ENCODE data around the gene C1QTNF1.
"Not testable (repeated sequence)": the region's sequence is repeated elsewhere in the genome, so short reads cannot be mapped to it uniquely, and the experiment has no call there.

The C1QTNF1 gene

DNA sequence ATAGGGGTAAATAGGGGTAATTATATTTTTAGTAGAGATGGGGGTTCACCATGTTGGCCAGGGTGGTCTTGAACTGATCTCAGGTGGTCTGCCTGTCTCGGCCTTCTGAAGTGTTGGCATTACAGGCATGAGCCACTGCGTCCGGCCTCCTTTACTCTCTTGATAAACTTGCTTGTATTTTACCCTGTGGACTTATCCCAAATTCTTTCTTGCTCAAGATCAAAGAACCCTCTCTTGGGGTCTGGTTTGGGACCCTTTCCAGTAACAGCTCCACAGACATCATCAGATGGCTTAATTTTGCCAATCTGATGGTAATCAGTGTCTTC is 5.6 kb upstream of the C1QTNF1 start:
- no peaks in the 10 kb centered on the region for H3K36me3 ChIP-seq (ENCODE audit: control insufficient read depth, insufficient read depth, low read length)
- no peak overlapping the region for H3K4me3 ChIP-seq (ENCODE audit: low read length)
- H3K4me1 ChIP-seq (ENCODE audit: control insufficient read depth, insufficient read depth, low read length): no peaks in the 10 kb centered on the region
- H3K27ac ChIP-seq (ENCODE audit: low read length): no peak overlapping the region
- H3K9me3 ChIP-seq (ENCODE audit: control insufficient read depth, insufficient read depth, low read length): no peaks in the 10 kb centered on the region; the same call in 1 of the 2 replicates
- DNase-seq (ENCODE audit: low read depth, low spot score): no peak
- H3K27me3 ChIP-seq (ENCODE audit: control insufficient read depth, insufficient read depth, low read length): peaks cover 15% of the 10 kb centered on the region; the same call in 1 of the 2 replicates
- WGBS (ENCODE audit: insufficient coverage, insufficient read length): no CpG with 5 or more reads among the region's 3 CpGs

DNA sequence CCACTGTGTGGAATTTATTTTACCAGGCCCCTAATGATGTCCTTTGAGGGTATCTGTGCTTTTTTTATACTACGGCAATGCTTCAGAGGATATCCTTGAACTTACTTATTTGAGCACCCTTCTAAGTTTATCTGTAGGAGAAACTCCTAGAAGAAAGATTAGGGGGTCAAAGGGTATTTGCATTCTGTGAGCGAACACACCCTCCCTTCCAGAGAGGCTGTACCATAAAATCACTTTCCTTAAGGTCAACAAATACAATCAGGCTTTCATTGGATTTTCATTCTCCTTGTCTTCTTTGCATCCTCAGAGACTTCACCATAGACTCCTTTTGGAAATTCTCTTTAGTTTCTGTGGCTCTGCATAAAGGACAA is 4.7 kb upstream of the C1QTNF1 start:
- no CpG with 5 or more reads among the region's 2 CpGs for WGBS (ENCODE audit: insufficient coverage, insufficient read length)
- H3K27ac ChIP-seq (ENCODE audit: low read length): no peak overlapping the region
- no peak for DNase-seq (ENCODE audit: low read depth, low spot score)
- H3K4me3 ChIP-seq (ENCODE audit: low read length): no peak overlapping the region
- no peaks in the 10 kb centered on the region; the same call in 1 of the 2 replicates for H3K9me3 ChIP-seq (ENCODE audit: control insufficient read depth, insufficient read depth, low read length)
- no peaks in the 10 kb centered on the region for H3K4me1 ChIP-seq (ENCODE audit: control insufficient read depth, insufficient read depth, low read length)
- peaks cover 23% of the 10 kb centered on the region for H3K27me3 ChIP-seq (ENCODE audit: control insufficient read depth, insufficient read depth, low read length)
- no peaks in the 10 kb centered on the region for H3K36me3 ChIP-seq (ENCODE audit: control insufficient read depth, insufficient read depth, low read length)

DNA sequence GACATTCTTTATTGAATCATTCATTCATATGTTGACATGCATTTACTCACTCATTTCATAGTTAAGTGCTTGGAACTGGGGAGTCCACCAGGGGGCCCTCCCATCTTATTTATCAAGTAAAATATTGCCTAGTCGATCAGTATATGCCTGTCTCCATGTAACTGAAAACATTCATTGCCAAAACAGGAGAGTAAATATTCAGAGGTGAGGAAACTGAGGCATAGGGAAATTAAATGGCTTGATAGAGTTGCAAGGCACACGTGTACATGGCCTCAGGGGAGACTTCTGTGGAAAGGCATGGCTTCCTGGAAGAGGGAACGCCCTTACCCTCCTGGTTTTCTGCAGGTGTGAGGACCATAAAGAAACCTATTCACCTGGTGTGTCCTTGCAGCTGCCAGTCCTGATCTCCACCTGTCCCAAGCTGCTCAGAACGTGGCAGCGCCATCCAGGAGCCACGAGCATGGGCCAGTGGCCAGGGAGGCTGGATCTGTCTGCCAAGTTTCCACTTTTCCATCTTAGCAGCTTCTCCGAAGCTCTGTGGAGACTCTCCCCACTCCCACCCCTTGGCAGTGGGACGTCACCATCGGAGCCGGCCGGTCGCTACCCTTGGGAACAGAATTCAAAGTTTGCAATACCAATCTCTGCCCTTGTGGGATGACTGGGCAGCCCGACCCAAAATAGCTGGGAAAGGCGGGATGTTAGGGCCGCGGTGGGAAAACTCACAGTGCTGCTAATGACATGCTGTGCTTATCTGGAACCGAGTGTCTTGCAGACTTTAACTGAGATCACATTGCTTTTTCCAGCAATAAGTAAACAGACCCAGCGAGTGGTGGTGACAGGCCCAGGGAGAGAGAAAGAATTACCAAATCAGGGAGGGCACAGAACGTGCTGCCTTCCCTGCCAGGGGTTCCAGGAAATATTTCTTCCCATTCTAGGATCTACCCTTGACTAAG is 4.1 kb upstream of the C1QTNF1 start:
- Histone ChIP-seq H3K4me3 (ENCODE audit: low read length) (no peak overlapping the region), H3K27me3 (ENCODE audit: control insufficient read depth, insufficient read depth, low read length) (peaks cover 27% of the 10 kb centered on the region)

DNA sequence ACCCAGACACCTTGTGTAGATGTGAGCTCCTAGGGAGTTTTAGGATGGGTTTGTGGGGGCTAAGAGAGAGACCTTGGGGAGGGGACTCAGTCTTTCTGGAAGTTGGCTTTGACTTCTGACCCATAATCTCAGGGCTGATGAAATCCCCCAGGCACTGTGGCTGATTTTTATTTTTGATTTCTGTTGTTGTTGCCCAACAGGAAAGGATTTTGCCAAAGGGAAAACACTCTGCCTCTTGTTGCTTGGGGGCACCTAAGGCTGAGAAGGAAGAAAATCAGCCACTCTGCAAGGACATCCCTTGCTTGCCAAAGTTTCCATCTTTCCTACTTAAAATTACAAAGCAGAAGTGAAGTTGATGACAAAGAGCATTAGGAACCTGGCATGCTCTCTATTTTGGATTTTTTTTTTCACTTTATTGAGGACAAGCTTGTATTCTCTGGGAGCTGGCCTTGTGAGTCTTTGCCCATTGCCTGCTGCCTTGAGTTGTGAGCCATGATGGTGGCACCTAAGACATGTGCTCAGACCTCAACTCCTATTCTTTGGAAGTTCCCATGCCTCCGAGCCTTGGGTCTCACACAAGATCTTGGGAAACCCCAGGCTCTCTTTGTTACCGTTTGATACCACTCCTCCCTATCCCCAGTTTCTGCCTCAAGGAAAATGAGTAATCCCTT is 3.2 kb upstream of the C1QTNF1 start:
- Histone ChIP-seq H3K4me1 (ENCODE audit: control insufficient read depth, insufficient read depth, low read length) (no peaks in the 10 kb centered on the region), H3K27me3 (ENCODE audit: control insufficient read depth, insufficient read depth, low read length) (peaks cover 32% of the 10 kb centered on the region), H3K9me3 (ENCODE audit: control insufficient read depth, insufficient read depth, low read length) (no peaks in the 10 kb centered on the region), H3K27ac (ENCODE audit: low read length) (no peak overlapping the region), H3K4me3 (ENCODE audit: low read length) (no peak overlapping the region), H3K36me3 (ENCODE audit: control insufficient read depth, insufficient read depth, low read length) (no peaks in the 10 kb centered on the region)
- WGBS (ENCODE audit: insufficient coverage, insufficient read length): no CpG with 5 or more reads among the region's 2 CpGs
- DNase-seq (ENCODE audit: low read depth, low spot score): no peak

More for the DNA sequence above, 4.1 kb upstream of the C1QTNF1 start:
- Histone ChIP-seq H3K4me1 (ENCODE audit: control insufficient read depth, insufficient read depth, low read length) (no peaks in the 10 kb centered on the region), H3K27ac (ENCODE audit: low read length) (no peak overlapping the region), H3K9me3 (ENCODE audit: control insufficient read depth, insufficient read depth, low read length) (no peaks in the 10 kb centered on the region; the same call in 1 of the 2 replicates), H3K36me3 (ENCODE audit: control insufficient read depth, insufficient read depth, low read length) (no peaks in the 10 kb centered on the region)
- WGBS (ENCODE audit: insufficient coverage, insufficient read length): no CpG with 5 or more reads among the region's 19 CpGs
- no peak for DNase-seq (ENCODE audit: low read depth, low spot score)

DNA sequence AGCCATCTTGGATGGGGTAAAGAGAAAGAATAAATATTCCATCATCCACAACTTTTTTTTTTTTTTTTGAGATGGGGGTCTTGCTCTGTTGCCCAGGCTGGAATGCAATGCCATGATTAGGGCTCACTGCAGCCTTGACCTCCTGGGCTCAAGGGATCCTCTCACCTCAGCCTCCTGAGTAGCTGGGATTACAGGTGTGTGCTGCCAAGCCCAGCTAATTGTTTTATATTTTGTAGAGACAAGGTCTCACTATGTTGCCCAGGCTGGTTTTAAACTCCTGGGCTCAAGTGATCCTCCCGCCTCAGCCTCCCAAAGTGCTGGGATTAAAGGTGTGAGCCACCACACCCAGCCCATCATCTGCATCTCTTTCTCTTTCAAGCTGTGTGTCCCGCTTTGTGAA is 2.0 kb upstream of the C1QTNF1 start:
- not testable (repeated sequence) for DNase-seq (ENCODE audit: low read depth, low spot score); H3K36me3 ChIP-seq (ENCODE audit: control insufficient read depth, insufficient read depth, low read length); H3K27ac ChIP-seq (ENCODE audit: low read length); H3K9me3 ChIP-seq (ENCODE audit: control insufficient read depth, insufficient read depth, low read length); H3K4me3 ChIP-seq (ENCODE audit: low read length); H3K4me1 ChIP-seq (ENCODE audit: control insufficient read depth, insufficient read depth, low read length)
- no CpG with 5 or more reads among the region's 2 CpGs for WGBS (ENCODE audit: insufficient coverage, insufficient read length)
- peaks cover 37% of the 10 kb centered on the region for H3K27me3 ChIP-seq (ENCODE audit: control insufficient read depth, insufficient read depth, low read length)

DNA sequence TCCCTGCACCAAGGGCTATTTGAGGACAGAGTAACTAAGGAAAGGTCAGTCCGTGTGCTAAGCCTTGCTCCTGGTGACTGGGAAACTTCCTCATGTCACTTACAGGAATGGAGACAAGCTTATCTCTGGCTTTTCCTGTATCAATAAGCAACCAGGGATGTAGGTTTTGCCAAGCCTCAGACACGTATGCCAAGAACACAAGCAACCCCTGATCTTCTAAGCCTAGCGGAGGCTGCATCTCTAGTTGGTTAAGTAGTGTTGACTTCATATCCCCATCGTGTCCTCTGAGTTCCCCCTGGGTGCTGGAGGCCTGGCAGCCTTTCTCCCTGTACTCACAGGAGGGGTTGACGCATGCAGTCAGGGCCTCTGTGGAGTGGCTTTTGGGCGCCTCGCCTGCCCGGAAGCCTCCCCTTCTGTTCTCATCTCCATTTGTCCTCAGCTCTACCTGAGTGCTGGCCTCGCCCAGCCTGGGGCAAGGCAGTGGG is 1.4 kb upstream of the C1QTNF1 start:
- no peak for DNase-seq (ENCODE audit: low read depth, low spot score)
- Histone ChIP-seq H3K27me3 (ENCODE audit: control insufficient read depth, insufficient read depth, low read length) (peaks cover 38% of the 10 kb centered on the region), H3K9me3 (ENCODE audit: control insufficient read depth, insufficient read depth, low read length) (no peaks in the 10 kb centered on the region), H3K4me3 (ENCODE audit: low read length) (no peak overlapping the region), H3K36me3 (ENCODE audit: control insufficient read depth, insufficient read depth, low read length) (no peaks in the 10 kb centered on the region), H3K27ac (ENCODE audit: low read length) (no peak overlapping the region), H3K4me1 (ENCODE audit: control insufficient read depth, insufficient read depth, low read length) (no peaks in the 10 kb centered on the region)
- WGBS (ENCODE audit: insufficient coverage, insufficient read length): no CpG with 5 or more reads among the region's 9 CpGs

DNA sequence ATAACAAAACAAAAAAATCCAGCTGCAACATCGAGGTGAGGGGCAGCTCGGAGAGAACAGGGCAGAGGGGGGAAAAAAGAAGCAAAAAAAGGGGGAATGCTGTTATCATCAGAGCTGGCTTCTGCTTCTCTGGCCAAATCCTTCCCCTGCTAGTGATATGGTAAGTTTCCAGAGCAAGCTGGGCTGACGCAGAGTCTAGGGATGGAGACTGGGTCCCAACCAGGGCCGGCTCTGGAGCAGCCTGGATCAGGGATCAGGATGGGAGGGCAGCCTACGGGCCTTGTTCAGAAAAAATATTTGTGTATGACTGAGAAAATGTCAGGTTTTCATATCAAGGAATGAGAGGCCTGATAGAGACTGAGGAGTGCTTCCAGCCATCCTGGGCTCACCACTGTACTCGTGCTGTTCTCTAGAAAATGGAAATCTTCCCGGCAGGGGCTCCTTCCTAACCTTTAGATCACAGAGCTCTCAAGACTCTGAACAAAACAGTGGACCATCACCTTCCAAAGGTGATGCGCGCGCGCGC is 726 bp upstream of the C1QTNF1 start:
- no peak for DNase-seq (ENCODE audit: low read depth, low spot score)

DNA sequence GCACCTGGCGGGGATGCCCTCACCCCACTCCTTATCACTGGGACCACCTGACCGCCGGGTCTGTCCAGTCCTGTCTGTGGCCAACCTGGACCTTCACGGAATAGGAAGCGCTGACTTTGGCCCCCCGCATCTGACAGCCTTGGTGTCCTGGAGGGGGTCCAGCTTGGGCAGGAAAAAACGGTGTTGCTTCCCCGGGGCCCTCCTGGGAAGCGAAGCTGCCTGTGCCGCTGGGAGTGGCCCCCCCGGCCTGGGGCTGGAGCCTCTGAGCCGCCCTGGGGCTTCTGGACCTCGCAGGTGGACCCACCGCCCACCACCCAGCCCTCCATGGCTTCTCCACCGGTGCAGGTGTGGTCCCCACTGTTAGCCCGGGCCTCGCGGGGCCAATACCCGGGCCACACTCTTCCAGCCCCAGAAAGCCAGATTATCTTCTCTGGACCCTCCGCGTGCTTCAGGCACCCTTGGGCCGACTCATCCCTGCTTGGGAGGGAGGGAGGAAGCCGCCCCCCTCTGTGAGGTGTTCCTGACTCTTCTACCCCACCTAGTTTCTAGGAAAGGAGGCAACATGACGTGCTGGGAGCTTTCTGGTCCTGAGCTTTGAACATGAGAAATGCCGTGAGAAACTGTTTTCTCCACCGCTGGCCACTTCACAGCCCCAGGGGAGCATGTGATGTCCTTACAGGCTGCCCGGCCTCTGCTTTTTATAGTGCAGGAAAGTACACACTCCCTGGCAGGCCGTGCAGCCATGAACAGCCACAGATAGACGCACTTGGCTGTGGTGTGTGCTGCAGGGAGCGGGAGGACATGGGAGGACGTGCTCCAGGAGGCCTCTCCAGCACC is 1.1 kb downstream of the C1QTNF1 start:
- H3K27me3 ChIP-seq (ENCODE audit: control insufficient read depth, insufficient read depth, low read length): peaks cover 38% of the 10 kb centered on the region
- no CpG with 5 or more reads among the region's 31 CpGs for WGBS (ENCODE audit: insufficient coverage, insufficient read length)
- H3K4me3 ChIP-seq (ENCODE audit: low read length): no peak overlapping the region; the same call in 1 of the 2 replicates

More for the DNA sequence above, 726 bp upstream of the C1QTNF1 start:
- Histone ChIP-seq H3K27me3 (ENCODE audit: control insufficient read depth, insufficient read depth, low read length) (peaks cover 38% of the 10 kb centered on the region), H3K27ac (ENCODE audit: low read length) (no peak overlapping the region), H3K9me3 (ENCODE audit: control insufficient read depth, insufficient read depth, low read length) (no peaks in the 10 kb centered on the region), H3K36me3 (ENCODE audit: control insufficient read depth, insufficient read depth, low read length) (no peaks in the 10 kb centered on the region), H3K4me3 (ENCODE audit: low read length) (no peak overlapping the region), H3K4me1 (ENCODE audit: control insufficient read depth, insufficient read depth, low read length) (no peaks in the 10 kb centered on the region)
- WGBS (ENCODE audit: insufficient coverage, insufficient read length): no CpG with 5 or more reads among the region's 12 CpGs

DNA sequence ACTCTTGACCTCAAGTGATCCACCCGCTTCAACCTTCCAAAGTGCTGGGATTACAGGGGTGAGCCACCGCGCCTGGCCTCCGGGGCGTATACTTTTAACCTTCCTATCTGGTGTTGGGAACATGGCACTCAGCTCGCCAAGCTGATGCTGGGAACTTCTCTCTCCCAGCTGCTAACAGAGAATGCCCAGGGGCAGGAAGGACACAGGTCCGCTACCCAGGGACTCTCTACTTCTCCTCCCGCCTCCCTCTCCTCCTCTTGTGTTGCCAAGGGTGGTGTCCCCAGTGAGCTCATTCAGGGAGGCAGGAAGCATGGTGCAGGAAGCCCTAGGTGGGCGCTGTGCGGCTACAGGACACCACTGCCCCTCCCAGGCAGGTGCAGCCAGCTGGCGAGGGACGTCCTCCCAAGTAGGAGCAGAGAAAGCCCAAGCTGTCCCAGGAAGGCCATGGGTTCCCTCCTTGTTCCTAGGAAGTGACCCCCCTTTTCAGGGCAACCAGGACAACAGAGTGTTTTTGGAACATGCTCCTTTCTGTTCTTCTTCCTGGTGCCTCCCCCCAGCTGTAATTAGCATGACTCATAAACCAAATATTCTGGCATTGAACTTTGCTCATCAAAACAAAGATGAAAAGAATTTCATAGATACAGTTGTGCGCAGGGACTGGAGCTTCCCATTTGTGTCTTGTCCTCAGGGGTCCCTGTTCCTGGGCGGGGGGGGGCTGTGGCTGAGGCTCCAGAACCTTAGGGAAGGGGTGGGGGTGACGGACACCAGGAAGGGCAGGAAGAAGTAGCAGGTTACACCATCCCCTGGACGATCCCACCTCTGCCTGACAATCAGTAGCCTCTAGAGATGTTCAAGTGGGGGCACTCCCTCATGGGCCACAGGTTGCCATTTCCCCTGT is 2.7 kb downstream of the C1QTNF1 start:
- no peak for DNase-seq (ENCODE audit: low read depth, low spot score)
- Histone ChIP-seq H3K27me3 (ENCODE audit: control insufficient read depth, insufficient read depth, low read length) (peaks cover 36% of the 10 kb centered on the region), H3K9me3 (ENCODE audit: control insufficient read depth, insufficient read depth, low read length) (no peaks in the 10 kb centered on the region), H3K36me3 (ENCODE audit: control insufficient read depth, insufficient read depth, low read length) (no peaks in the 10 kb centered on the region), H3K4me3 (ENCODE audit: low read length) (no peak overlapping the region), H3K27ac (ENCODE audit: low read length) (no peak overlapping the region), H3K4me1 (ENCODE audit: control insufficient read depth, insufficient read depth, low read length) (no peaks in the 10 kb centered on the region)
- no CpG with 5 or more reads among the region's 16 CpGs for WGBS (ENCODE audit: insufficient coverage, insufficient read length)

More for the DNA sequence above, 1.1 kb downstream of the C1QTNF1 start:
- no peak for DNase-seq (ENCODE audit: low read depth, low spot score)
- no peaks in the 10 kb centered on the region for H3K36me3 ChIP-seq (ENCODE audit: control insufficient read depth, insufficient read depth, low read length)
- H3K27ac ChIP-seq (ENCODE audit: low read length): no peak overlapping the region
- H3K4me1 ChIP-seq (ENCODE audit: control insufficient read depth, insufficient read depth, low read length): no peaks in the 10 kb centered on the region
- no peaks in the 10 kb centered on the region for H3K9me3 ChIP-seq (ENCODE audit: control insufficient read depth, insufficient read depth, low read length)
